ENCODE measurements around the gene SSRP1. TPM values are rescaled to one million over a fixed set of nuclear protein-coding genes. Genes with fewer than 3 reads are reported as not detected.
A peak's percentile ranks its signal among the peaks of the same experiment; 100 is the strongest.

Gene SSRP1
- polyA plus RNA-seq, 1 donor (not counting 4 experiments of a cell fraction or from before 2014, with no cell fraction given), result 115 TPM

- H3K79me2 ChIP-seq (ENCODE audit: control insufficient read depth, insufficient read depth, low read length), result peaks cover 35% of the 10 kb centered on the region
- H3K4me2 ChIP-seq (ENCODE audit: control insufficient read depth, extremely low read depth, insufficient read depth, low read depth, low read length), result peak overlapping the region; percentile 94
- no peaks in the 10 kb centered on the region for H3K9me3 ChIP-seq (ENCODE audit: control insufficient read depth, low read depth, low read length)
- DNase-seq (ENCODE audit: low read depth, low spot score), result no peak
- no peaks in the 10 kb centered on the region for H4K20me1 ChIP-seq (ENCODE audit: control insufficient read depth, extremely low read depth, insufficient read depth, low read length)
- H3K9ac ChIP-seq (ENCODE audit: control insufficient read depth, extremely low read depth, insufficient read depth, low read length), result peak overlapping the region; percentile 93
- H2AFZ ChIP-seq (ENCODE audit: control insufficient read depth, low read length), result no peak overlapping the region
- no peaks in the 10 kb centered on the region for H3K27me3 ChIP-seq (ENCODE audit: control insufficient read depth, extremely low read depth, insufficient read depth, low read length)
- H3K4me3 ChIP-seq (ENCODE audit: control insufficient read depth in 2 of 3, extremely low read depth in 1 of 3, insufficient read depth in 2 of 3, low read depth in 1 of 3, low read length in 3 of 3), result peak overlapping the region; percentile 65 to 92 (median 87)
- H3K36me3 ChIP-seq (ENCODE audit: control insufficient read depth in 2 of 2, extremely low read depth in 1 of 2, insufficient read depth in 2 of 2, low read length in 2 of 2), result peaks cover 20 to 34% of the 10 kb centered on the region in 2 experiments
- FAIRE-seq, result no peak
- H3K9me1 ChIP-seq (ENCODE audit: control insufficient read depth, extremely low read depth, insufficient read depth, low read length), result peaks cover 2% of the 10 kb centered on the region
- H3K4me1 ChIP-seq (ENCODE audit: control insufficient read depth, extremely low read depth, insufficient read depth, low read length), result peaks cover 46% of the 10 kb centered on the region
- peak overlapping the region; percentile 97 for H3K27ac ChIP-seq (ENCODE audit: control insufficient read depth, insufficient read depth, low read length)
- dilution Hi-C loops (cut with MboI; ENCODE audit: extremely low pct_ligation_motif_present, low sequenced_read_pairs), result no loop called here
- TF ChIP-seq CTCF (optimal IDR thresholded peaks at IDR 0.05 in 1 of 3, IDR thresholded peaks at IDR 0.05 in 1 of 3, conservative IDR thresholded peaks at IDR 0.05 in 1 of 3; ENCODE audit: extremely low read depth in 1 of 3, insufficient read depth in 2 of 3, low read length in 3 of 3) (no peak), EZH2 (IDR thresholded peaks at IDR 0.05; ENCODE audit: low read length) (no peak)
Observed at GRCh38 chr11:57324154-57324885, 11.4 kb downstream of the SSRP1 start.

- TF ChIP-seq CTCF (optimal IDR thresholded peaks at IDR 0.05 in 1 of 3, IDR thresholded peaks at IDR 0.05 in 1 of 3, conservative IDR thresholded peaks at IDR 0.05 in 1 of 3; ENCODE audit: extremely low read depth in 1 of 3, insufficient read depth in 2 of 3, low read length in 3 of 3) (no peak), EZH2 (IDR thresholded peaks at IDR 0.05; ENCODE audit: low read length) (no peak)
- Histone ChIP-seq H3K9me1 (ENCODE audit: control insufficient read depth, extremely low read depth, insufficient read depth, low read length) (peaks cover 2% of the 10 kb centered on the region), H3K4me2 (ENCODE audit: control insufficient read depth, extremely low read depth, insufficient read depth, low read depth, low read length) (peak overlapping the region; percentile 94), H3K79me2 (ENCODE audit: control insufficient read depth, insufficient read depth, low read length) (peaks cover 38% of the 10 kb centered on the region), H3K27ac (ENCODE audit: control insufficient read depth, insufficient read depth, low read length) (peak overlapping the region; percentile 94), H3K4me1 (ENCODE audit: control insufficient read depth, extremely low read depth, insufficient read depth, low read length) (peaks cover 50% of the 10 kb centered on the region), H3K36me3 (ENCODE audit: control insufficient read depth in 2 of 2, extremely low read depth in 1 of 2, insufficient read depth in 2 of 2, low read length in 2 of 2) (peaks cover 18 to 35% of the 10 kb centered on the region in 2 experiments), H2AFZ (ENCODE audit: control insufficient read depth, low read length) (no peak overlapping the region), H4K20me1 (ENCODE audit: control insufficient read depth, extremely low read depth, insufficient read depth, low read length) (no peaks in the 10 kb centered on the region), H3K27me3 (ENCODE audit: control insufficient read depth, extremely low read depth, insufficient read depth, low read length) (no peaks in the 10 kb centered on the region), H3K9ac (ENCODE audit: control insufficient read depth, extremely low read depth, insufficient read depth, low read length) (peak overlapping the region; percentile 93), H3K9me3 (ENCODE audit: control insufficient read depth, low read depth, low read length) (no peaks in the 10 kb centered on the region), H3K4me3 (ENCODE audit: control insufficient read depth in 2 of 3, extremely low read depth in 1 of 3, insufficient read depth in 2 of 3, low read depth in 1 of 3, low read length in 3 of 3) (peak overlapping the region; percentile 65 to 92 (median 87))
- DNase-seq (ENCODE audit: low read depth, low spot score) (no peak), FAIRE-seq (no peak)
- dilution Hi-C loops (cut with MboI; ENCODE audit: extremely low pct_ligation_motif_present, low sequenced_read_pairs), result no loop called here
Observed at GRCh38 chr11:57323855-57324153, 11.9 kb downstream of the SSRP1 start.

All from keratinocyte (primary cell).